A673 (cell line): ENCODE results near the gene SATB2.

Source experiments
- EZH2 ChIP-seq: fragments of 200-600 bp; sonication (generic); IDR thresholded peaks from 2 replicates; pipeline ENCODE4 v1.6.1; 2017; ENCODE audit warnings: borderline replicate concordance, low read depth, mild to moderate bottlenecking, mixed read lengths, antibody characterized with exemption, low read length; ENCODE audit not compliant: poor library complexity, severe bottlenecking
- TF ChIP-seq, protein P1 (sequence below): fragments of 300-800, 200-600 bp; sonication (generic); conservative IDR thresholded peaks from 2 replicates; pipeline ENCODE4 v1.5.1; 2017; ENCODE audit warnings: low read depth, mild to moderate bottlenecking, antibody characterized with exemption, low read length, moderate library complexity, mixed read lengths

DNA sequence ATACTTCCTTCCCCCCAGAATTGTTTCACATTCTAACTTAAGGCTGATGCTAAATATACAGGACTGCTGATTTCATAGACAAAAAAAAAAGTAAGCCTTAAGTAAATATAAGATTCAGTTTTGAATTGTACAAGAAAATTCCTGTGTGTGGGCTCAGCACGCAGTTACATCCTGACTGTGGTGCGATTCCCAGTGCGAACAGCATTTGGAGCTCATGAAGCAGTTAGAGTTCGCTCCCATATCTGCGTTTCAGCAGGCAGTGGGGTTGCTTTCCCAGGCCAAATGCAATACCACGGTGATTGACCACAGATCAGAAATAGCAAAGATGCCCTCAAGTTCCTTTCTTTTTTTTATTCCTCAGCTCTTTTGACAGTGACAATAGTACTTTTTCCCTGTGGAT lies 75.6 kb downstream of the SATB2 start:
- TF ChIP-seq, protein P1, sequence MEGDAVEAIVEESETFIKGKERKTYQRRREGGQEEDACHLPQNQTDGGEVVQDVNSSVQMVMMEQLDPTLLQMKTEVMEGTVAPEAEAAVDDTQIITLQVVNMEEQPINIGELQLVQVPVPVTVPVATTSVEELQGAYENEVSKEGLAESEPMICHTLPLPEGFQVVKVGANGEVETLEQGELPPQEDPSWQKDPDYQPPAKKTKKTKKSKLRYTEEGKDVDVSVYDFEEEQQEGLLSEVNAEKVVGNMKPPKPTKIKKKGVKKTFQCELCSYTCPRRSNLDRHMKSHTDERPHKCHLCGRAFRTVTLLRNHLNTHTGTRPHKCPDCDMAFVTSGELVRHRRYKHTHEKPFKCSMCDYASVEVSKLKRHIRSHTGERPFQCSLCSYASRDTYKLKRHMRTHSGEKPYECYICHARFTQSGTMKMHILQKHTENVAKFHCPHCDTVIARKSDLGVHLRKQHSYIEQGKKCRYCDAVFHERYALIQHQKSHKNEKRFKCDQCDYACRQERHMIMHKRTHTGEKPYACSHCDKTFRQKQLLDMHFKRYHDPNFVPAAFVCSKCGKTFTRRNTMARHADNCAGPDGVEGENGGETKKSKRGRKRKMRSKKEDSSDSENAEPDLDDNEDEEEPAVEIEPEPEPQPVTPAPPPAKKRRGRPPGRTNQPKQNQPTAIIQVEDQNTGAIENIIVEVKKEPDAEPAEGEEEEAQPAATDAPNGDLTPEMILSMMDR, result no peak
- no peak for TF ChIP-seq EZH2
